GM20431 (cell line): ENCODE measurements around the gene IRF2BP2.

ENCODE experiments used
- in situ Hi-C: fragments of 300-500 bp; cut with MseI, MboI; formaldehyde crosslinking; loops from one replicate; pipeline ENCODE4 v1.15.0; 2020; ENCODE audit warnings: low sequenced_read_pairs; ENCODE audit not compliant: unreplicated experiment

Gene IRF2BP2

DNA sequence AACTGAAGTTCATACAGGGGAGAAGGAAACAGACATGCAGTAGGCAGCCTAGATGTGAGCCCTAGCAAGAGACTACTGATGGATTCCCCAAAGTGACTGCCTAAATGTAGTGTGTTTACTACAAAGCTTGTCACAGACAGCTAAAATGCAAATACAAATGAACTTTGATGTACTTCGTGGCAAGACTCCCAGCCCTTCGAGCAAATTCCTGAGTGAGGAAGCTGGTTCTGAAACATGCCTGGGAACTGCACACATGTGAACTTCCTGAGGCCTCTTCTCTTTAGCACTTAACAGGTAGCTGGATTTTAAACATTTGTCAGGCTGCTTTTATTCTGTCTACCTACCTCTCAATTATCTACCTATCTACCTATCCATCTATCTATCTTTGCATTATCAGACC lies 6.7 kb upstream of the IRF2BP2 start:
- in situ Hi-C loops, result no loop called here

DNA sequence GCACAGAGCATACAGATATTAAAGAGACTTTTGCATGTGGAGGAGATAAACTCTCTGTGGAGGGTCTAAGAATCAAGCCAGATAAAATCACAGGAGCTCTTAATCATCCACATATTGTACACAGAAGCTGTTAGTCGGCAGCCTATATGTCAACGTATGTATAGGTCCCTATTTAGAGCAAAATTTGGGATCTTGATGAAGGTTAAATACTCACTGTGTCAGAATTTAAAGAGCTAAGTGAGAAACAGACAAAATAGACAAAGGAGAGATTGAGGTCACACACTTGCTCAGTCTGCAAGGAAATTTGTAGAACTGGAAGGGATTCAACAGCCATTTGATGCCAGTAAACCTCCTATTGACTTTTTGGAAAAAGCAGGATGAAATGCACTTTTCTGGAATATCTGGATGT lies 4.1 kb upstream of the IRF2BP2 start:
- in situ Hi-C loops, result no loop called here

DNA sequence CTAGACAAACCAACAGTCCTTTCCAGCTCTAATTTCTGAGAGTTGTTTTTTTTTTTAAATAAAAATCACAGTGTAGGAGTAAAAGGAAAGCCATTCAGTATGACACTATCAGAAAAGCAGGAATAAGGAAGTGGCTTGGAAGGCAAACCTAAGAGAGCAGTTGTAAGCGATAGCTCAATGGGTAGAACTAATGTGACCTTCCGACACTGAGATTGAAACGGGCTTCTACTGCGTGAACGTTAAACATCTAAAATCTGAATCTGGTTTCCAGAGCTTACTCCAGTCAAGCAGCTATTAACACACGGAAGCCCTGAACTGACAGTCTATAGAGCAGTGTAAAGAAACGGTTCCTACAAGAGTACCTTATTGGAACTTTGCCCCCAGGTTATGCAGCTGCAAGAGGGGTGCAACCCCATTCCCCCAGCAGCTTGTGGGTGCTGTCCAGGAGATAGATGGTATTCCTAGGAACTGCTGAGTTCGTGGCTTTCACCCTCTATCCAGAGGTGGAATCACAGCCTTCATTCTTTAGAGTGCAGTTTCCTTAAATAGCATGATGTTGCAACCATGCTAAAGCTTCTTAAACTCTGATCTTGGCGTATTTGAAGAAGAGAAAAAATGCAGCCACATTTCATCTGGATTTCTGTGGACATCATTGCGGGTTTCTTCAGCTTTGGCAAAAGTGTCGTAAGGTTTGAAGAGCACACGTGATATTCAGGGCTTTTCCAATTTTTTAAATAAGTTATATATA lies 3.3 kb upstream of the IRF2BP2 start:
- in situ Hi-C loops, result no loop called here

DNA sequence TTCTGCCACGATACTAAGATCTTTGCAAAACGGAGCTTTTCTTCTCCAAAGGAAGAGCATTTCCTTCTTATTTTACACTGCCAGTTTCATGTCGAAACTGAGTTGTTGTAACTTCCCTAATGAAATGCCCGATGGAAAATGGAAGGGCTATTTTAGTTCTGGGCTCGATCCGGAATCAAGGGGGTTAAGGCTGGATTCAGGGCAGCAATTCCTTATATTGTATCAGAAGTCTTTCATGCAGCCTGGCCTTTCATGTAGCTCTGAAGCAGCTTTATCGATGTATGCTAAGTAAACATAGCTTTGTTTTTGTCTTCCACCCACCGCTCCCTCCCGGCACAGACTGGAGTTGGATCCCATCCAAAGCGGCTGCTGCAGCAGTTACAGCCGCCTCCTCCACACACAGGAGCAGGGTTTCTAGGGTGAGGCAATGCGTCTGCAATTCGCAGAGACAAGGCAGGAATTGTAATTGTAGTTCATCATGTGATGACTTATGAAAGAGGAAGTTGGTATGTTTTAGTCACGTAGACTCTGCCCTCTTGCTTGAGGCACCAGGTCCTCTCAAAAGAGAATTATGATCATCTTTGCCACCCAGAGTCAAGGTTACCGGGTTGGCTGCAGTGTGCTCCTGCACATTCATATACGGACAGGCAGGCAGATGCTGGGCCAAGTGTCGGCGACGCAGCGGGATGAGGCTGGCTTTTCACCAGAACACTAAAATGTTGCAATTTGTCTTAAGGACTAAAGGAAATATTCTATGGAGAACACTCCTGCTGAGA lies 2.6 kb upstream of the IRF2BP2 start:
- in situ Hi-C loops, result no loop called here

DNA sequence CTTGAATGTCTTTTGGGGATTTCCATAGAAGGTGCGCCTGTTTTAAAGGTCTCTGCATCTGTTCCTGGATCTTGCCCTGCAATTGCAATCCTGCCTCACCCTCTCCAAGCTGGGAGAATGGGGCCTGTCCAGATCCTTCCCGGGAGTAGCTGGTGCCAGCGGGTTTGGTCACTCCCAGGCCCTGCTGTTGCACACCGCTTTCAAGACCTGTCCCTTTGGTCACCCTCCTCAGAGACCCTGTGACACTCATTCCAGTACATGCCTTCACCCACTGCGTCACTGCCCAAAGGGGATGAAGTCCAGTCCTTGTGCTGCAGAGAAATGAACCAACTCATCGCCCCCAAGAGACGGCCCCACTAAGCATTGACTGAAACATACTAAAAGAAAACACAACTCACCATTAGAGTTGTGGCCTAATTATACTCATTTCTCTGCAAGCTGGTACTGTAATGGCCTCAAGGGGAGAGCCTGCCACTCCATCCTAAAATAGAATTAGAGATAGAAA lies 1.9 kb upstream of the IRF2BP2 start:
- in situ Hi-C loops, result no loop called here

DNA sequence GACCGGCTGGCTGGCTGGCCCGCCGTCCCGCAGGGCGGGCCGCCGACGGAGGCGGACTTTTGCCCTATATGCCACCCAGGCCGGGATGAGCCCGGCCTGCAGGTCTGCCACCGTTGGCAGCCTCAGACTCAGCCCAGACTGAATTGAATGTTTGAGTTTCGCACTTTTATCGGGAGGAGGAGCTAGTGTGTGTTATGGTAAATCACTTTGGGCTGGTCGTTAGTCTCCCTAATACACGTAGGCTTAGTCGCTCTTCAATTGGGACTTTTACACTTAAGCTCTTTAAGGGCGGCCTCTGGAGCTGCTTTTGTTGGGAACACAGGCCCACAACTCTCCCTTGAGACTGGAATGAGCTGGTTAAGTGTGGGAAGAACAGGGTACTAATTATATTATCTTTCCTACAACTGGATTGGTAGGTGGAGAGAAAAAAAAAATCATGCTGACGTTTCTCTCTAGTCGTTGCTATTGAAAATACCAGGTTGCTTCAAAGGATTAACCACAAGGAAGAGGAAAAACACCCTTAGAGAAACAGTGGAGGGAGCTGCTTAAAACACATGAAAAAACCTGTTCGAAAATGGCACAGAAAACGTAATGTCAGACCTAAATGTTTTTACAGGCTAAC lies 1.4 kb upstream of the IRF2BP2 start:
- in situ Hi-C loops, result no loop called here

DNA sequence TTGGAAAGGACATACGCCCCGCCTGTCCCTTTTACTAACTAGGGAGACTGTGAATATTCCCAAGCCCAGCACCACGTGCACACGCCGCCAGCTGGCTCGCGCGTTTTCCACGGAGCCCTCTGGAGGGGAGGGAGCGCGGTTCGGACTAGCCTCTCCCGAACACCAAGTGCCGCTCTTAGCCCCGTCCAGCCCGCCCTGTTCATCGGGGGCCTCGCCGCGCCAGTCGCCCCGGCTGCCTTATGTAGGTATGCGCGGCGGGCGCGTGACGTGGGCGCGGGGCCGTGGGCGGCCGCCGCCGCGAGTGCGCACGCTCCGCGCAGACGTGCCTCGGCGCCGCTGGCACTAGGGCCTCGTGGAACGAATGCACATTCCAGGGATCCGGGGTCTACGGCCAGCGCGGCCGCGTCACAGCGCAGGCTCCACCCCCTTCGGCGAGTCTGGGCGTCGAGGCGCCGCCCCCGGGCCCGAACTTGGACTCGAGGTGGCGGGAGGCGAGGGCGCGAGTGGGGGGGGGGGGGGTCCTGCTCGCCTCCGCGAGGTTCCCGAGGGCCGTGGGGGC lies 767 bp upstream of the IRF2BP2 start:
- in situ Hi-C loops, result no loop called here

DNA sequence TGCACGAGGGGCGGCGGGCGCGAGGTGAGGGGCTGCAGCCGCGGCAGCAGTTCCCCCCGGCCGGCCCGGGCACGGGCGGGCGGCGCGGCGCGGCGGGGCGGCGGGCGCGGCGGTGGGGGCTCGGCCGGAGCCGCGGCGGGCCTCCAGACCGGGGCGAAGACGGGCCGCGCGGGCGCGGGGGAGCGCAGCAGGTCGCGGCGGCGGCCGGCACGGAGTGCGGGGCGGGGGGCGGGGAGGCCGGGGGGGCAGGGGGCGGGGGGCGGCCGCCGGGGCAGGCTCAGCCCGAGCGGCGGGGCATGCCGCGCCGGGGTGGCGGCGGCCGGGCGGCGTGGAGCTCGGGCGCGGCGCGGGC lies 311 bp downstream of the IRF2BP2 start:
- in situ Hi-C loops, result no loop called here

DNA sequence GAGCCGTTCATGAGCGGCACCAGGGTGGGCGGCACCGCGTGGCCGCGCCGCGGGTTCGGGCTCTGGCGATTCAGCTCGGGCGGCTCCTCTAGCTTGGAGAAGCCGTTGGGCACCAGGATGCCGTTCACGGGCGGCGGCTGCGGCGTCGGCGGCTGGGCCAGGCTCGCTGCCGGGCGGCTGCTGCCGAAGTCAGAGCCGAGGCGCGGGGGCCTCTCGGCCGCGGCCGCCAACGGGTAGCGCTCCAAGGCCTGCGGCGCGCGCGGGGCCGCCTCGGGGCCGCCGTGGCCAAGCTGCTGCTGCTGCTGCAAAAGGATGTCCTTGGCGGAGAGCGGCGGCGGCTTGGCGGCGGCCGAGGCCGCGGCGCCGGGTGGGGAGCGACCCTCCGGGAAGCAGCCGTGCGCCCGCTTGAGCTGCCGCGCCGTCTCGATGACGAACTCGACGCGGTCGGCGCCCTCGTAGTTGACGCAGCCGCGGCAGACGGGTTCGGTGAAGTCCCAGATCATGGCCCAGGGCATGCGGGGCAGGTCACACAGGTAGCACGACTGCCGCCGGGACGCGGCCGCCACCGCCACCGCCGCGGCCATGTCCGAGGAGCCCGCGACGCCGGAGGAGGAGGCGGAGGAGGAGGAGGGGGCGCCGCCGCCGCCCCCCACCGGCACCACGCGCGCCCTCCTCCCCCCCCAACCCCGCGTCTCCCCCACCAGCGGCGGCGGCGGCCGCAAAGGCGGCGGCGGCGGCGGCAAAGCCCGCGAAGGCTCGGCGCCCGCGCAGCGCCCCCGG lies 877 bp downstream of the IRF2BP2 start:
- in situ Hi-C loops, result no loop called here

DNA sequence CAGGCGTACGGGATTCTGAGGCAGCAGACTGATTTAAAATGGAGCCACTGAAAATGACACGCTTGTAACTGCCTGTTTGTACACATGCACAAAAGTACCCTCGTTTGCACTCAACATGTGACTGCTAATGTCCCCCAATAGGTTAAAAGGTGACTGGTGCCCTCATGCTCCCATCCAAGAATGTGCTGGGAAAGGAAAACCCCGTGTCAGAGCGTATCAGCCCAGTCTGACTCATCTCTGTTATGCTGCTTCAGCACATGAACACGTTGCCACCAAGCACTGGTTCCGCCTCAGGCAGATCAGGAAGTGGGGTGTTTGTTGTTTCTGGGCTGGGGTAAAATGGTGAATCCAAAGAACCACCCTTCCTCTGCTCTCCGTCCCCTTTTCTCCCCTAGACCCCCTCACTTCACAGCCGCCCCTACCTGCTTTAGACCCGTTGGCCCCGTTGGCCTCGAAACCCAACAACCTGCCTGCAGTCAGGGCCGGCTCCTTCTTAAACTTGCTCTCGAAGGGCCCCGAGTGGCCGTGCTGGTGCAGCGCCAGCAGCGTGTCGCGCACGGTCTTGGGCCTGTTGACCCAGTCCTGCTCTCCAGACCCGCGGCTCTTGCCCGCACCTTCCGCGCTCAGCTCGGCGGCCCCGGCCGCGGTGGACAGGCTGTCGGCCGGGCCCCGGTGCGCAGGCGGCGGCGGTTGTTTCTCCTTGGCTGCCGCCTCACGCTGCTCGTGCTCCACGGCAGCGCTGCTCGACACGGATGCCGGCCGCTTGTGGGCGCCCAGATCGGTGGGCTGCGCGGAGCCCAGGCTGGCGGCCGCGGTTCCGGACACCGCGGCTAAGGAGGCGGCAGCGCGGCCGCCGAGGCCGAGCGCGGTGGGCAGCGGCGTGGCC lies 1.7 kb downstream of the IRF2BP2 start:
- in situ Hi-C loops, result no loop called here

DNA sequence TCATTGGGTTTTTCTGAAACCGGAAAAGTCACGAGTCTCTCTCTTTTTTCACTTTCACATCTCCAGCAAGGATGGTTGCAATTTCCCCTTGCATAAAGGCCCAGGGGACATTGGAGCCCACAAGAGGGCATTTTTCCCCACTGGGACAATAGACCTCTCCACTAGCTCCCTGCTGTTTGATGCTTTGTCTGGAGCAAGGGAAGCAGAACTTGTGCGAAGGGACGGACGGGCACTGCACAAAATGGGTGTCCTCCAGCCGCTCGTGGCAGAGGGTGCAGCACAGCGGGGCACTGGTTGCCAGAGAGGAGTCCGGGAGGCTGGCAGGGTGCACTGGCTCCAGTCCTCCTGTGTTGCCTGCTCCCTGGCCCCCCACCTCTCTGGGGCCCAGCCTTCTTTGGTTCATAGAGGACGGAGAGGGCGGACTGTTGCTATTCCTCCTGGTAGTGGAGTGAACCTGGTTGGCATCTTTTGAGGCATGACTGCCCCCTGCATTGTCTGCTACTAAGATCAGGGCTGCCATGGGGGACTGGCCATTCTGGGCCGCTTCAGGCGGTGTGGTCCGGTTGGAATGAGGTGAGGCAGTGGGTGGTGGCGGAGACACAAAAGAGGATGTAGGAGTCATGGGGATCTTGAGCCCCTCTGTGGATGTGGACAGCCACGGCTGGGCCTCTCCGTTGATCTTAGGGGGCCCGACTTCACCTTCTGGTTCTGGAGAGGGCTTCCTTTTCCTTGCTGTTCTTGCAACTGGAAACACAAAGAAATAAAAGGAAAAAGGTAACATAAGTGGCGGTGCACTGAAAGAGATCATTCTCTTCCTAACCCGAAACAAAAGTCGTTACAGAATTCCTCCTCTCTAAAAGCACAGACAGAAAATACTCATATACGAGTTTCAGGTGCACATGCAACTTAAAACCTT lies 2.6 kb downstream of the IRF2BP2 start:
- in situ Hi-C loops, result no loop called here

DNA sequence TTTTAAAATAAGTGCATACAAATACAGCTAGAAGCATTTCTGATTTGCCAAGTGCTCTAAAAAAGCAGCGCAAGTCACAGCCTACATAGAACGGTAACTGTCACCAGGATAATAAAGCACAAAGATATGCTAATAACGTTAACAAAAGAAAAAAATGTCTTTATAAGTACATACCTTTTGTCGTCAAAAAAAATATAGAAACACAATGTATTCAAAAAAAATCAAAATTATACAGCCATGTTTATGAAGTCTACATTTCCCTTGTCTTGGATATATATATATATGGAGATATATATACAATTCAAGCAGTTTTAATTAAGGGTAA lies 3.2 kb downstream of the IRF2BP2 start:
- in situ Hi-C loops, result no loop called here

DNA sequence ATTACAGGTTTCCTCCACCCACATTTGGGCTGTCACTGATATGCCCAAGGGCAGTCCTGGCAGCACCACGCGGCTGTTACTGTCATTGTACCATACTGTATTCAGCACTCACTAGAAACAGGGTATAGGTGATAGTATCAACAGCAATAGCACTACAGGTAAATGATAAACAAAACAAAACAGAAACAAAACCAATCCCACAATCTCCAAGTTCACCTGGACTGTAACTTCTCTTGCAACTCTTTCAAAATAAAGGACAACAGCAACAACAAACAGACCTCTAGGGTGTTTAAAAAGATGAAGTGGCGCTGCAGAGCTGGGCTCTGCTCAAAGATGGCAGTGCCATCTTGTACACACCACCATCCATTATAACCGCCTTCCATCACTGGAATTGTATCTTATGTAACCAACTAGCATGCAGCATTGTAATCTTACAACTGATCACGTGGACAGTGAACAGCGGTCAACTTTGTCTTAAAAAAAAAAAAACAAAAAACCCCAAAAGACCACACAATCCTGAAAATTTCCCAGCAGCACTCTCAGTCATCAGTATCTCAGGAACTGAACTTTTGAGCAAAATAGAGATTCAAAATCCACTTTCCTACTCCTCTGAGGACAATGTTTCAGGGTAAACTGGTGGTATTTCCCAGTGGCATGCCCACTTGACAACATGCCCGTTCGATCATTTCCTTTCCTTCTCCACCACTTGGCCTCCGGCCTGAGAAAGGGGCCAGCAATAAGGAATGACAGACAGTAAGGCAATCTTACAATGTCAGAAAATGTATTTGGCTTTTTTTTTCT lies 3.8 kb downstream of the IRF2BP2 start:
- in situ Hi-C loops, result no loop called here

DNA sequence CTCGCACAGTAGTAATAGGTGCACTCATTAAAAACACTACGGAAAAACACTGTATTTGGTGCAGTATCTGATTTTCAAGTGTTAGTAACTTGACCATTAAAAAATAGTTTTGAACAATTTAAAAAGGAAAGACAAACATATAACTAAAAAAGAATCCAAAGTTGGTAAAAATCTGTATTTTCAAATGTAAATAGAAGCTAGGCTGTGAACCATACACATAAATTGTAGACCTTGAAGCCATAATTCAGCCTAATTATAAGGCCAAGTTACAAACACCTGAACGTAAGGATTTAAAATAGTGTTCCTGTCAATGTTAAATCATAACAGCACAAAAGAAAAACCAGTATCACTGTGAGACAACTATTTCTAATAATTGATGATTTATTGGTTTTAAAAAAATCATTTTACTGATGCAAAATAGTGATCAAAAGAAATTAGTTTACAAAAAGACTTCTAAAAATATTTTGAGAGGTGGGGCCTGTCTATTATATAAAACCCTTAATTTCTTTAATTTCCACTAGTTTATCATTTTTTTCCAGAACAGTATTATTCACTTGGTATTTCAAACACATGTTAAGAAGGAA lies 4.5 kb downstream of the IRF2BP2 start:
- in situ Hi-C loops, result no loop called here

DNA sequence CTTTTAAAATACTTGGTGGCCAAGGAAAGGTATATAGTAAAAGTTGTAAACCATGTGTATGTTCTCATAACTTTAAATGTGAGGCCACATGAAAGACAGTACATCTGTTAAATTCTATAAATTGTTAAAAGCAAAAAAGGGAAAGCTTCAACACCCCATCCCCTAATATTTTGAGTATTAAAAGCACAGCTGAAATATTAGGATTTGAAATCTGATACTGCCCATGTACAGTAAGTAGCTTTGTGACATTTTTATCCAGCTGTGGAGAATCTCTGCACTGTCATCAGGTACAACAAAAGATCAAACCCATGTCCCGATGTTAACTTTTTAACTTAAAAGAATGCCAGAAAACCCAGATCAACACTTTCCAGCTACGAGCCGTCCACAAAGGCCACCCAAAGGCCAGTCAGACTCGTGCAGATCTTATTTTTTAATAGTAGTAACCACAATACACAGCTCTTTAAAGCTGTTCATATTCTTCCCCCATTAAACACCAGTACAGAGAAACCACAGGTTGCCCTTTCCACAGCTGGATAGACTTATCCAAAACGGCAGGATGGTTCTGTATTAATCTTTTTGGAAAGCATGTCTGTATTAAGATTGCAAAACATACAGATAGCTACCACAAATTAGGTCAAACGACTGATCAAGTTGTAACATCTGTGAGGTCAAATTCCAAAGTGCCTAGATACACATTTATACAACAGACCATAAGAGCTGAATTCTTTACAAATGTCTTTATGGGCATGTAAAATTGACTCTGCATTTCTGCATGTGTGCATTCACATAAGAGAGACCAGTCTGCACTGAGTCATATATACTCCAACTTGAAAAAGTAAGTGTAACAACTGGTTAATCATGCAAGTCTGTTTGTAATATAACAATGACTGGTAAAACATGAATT lies 5.2 kb downstream of the IRF2BP2 start:
- in situ Hi-C loops, result no loop called here
